ENCODE results near the gene DKK2. TPM values are rescaled to one million over a fixed set of nuclear protein-coding genes. Genes with fewer than 3 reads are reported as not detected.

The DKK2 gene
- total RNA-seq, 1 experiment from 2014 or later = not detected

DNA sequence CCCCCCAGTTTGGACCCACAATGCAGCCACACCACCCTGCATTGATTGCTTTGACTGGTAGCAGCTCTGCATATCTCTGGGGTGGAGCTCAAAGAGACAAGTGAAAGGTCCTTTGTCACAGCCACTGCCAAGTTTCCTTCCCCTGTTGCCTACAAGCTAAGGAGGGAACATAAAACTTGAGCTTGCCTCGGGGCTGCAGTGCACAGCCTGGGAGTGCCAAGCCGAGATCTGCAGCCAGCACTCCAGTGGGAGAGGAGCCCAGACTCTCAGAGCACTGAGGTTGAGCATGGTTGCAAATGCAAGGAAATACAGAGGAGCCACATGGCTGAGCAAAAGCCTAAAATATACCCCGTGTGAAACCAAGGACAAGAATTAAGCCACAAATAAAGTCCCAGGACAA is 142.2 kb downstream of the DKK2 start:
- H3K36me3 Mint-ChIP-seq (ENCODE audit: insufficient read depth, unreplicated experiment) = no peaks in the 10 kb centered on the region
- intact Hi-C loops (cut with micrococcal nuclease; ENCODE audit: unreplicated experiment) = loop anchor here (10.0 kb wide), 1 partner anchor 199 kb away; no protein-coding TSS in a partner anchor
- TF ChIP-seq CTCF (IDR thresholded peaks at IDR 0.05; ENCODE audit: unreplicated experiment) = no peak
- H3K4me3 Mint-ChIP-seq (ENCODE audit: low read depth, unreplicated experiment) = no peak overlapping the region
- H3K9me3 Mint-ChIP-seq (ENCODE audit: low read depth, unreplicated experiment) = no peaks in the 10 kb centered on the region
- DNase-seq = no peak
- no peaks in the 10 kb centered on the region for H3K27me3 Mint-ChIP-seq (ENCODE audit: unreplicated experiment)
- H3K27ac Mint-ChIP-seq (ENCODE audit: unreplicated experiment) = no peak overlapping the region
- CTCF ChIA-PET = no interaction called here
- no TSS peak for BruUV-seq (replicated peaks)
- no peaks in the 10 kb centered on the region for H3K4me1 Mint-ChIP-seq (ENCODE audit: low read depth, unreplicated experiment)

GRCh38 chr4:106893395-106893881 is 142.7 kb downstream of the DKK2 start:
- Mint-ChIP-seq H3K9me3 (ENCODE audit: low read depth, unreplicated experiment) (no peaks in the 10 kb centered on the region), H3K4me3 (ENCODE audit: low read depth, unreplicated experiment) (no peak overlapping the region), H3K27me3 (ENCODE audit: unreplicated experiment) (no peaks in the 10 kb centered on the region), H3K27ac (ENCODE audit: unreplicated experiment) (no peak overlapping the region), H3K4me1 (ENCODE audit: low read depth, unreplicated experiment) (no peaks in the 10 kb centered on the region), H3K36me3 (ENCODE audit: insufficient read depth, unreplicated experiment) (no peaks in the 10 kb centered on the region)
- CTCF ChIA-PET = no interaction called here
- intact Hi-C loops (cut with micrococcal nuclease; ENCODE audit: unreplicated experiment) = loop anchor here (10.0 kb wide), 1 partner anchor 199 kb away; no protein-coding TSS in a partner anchor
- DNase-seq = no peak
- BruUV-seq (replicated peaks) = no TSS peak
- no peak for TF ChIP-seq CTCF (IDR thresholded peaks at IDR 0.05; ENCODE audit: unreplicated experiment)

DNA sequence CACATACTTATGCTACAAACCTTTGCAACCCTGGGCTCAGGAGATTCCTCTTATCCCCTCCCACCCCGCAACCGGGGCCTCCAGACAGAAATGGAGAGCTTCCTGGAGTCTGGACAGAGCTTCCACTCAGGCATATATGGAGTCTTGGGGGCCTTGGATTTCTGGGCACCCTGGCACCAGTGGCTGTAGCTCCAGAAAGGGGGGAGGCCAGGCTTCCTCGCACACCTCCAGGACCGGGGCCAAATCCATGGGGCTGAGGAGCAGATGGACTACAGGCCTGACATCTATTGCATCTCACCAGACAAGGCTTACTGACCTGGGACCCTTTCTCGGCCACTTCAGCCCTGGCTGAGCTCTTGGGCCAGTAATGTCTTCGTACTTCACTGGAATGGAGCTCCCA is 143.3 kb downstream of the DKK2 start:
- CTCF ChIA-PET = no interaction called here
- H3K4me1 Mint-ChIP-seq (ENCODE audit: low read depth, unreplicated experiment) = no peaks in the 10 kb centered on the region
- no peak for DNase-seq
- no peaks in the 10 kb centered on the region for H3K36me3 Mint-ChIP-seq (ENCODE audit: insufficient read depth, unreplicated experiment)
- no peak overlapping the region for H3K27ac Mint-ChIP-seq (ENCODE audit: unreplicated experiment)
- H3K4me3 Mint-ChIP-seq (ENCODE audit: low read depth, unreplicated experiment) = no peak overlapping the region
- no TSS peak for BruUV-seq (replicated peaks)
- no peaks in the 10 kb centered on the region for H3K27me3 Mint-ChIP-seq (ENCODE audit: unreplicated experiment)
- intact Hi-C loops (cut with micrococcal nuclease; ENCODE audit: unreplicated experiment) = loop anchor here (10.0 kb wide), 1 partner anchor 198 kb away; no protein-coding TSS in a partner anchor
- no peak for TF ChIP-seq CTCF (IDR thresholded peaks at IDR 0.05; ENCODE audit: unreplicated experiment)
- no peaks in the 10 kb centered on the region for H3K9me3 Mint-ChIP-seq (ENCODE audit: low read depth, unreplicated experiment)

DNA sequence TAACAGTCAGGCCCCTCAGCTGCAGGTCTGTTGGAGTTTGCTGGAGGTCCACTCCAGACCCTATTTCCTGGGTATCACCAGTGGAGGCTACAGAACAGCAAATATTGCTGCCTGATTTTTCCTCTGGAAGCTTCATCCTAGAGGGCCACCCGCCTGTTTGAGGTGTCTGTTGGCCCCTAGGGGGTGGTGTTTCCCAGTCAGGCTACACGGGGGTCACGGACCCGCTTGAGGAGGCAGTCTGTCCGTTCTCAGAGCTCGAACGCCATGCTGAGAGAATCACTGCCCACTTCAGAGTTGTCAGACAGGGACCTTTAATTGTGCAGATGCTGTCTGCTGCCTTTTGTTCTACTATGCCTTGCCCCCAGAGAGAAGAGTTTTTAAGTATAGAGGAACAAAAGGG is 160.8 kb downstream of the DKK2 start:
- no peak for DNase-seq
- Mint-ChIP-seq H3K4me1 (ENCODE audit: low read depth, unreplicated experiment) (peaks cover 9% of the 10 kb centered on the region), H3K27me3 (ENCODE audit: unreplicated experiment) (no peaks in the 10 kb centered on the region), H3K27ac (ENCODE audit: unreplicated experiment) (no peak overlapping the region), H3K4me3 (ENCODE audit: low read depth, unreplicated experiment) (no peak overlapping the region), H3K36me3 (ENCODE audit: insufficient read depth, unreplicated experiment) (no peaks in the 10 kb centered on the region), H3K9me3 (ENCODE audit: low read depth, unreplicated experiment) (peaks cover 8% of the 10 kb centered on the region)
- BruUV-seq (replicated peaks) = no TSS peak
- intact Hi-C loops (cut with micrococcal nuclease; ENCODE audit: unreplicated experiment) = no loop called here
- CTCF ChIA-PET = no interaction called here
- TF ChIP-seq CTCF (IDR thresholded peaks at IDR 0.05; ENCODE audit: unreplicated experiment) = no peak
